ENCODE measurements around the gene RNF11. TPM values are rescaled to one million over a fixed set of nuclear protein-coding genes. Genes with fewer than 3 reads are reported as not detected.

RNF11 gene
- total RNA-seq, 1 experiment from 2014 or later: 55.8 TPM

- Mint-ChIP-seq H3K36me3 (ENCODE audit: insufficient read depth in 1 of 3, low read depth in 3 of 3) (no peaks in the 10 kb centered on the region), H3K4me1 (peaks cover 16 to 19% of the 10 kb centered on the region in 2 experiments), H3K27ac (no peak overlapping the region; a peak in 1 of 7 replicates), H3K9me3 (no peaks in the 10 kb centered on the region), H3K27me3 (ENCODE audit: low read depth) (no peaks in the 10 kb centered on the region; the same call in 1 of the 2 replicates), H3K4me3 (no peak overlapping the region)
- Histone ChIP-seq H3T11ph (ENCODE audit: low read length) (no peak overlapping the region), H2BK15ac (ENCODE audit: low read depth, low read length) (no peak overlapping the region), H3K4ac (ENCODE audit: low read depth, low read length) (no peak overlapping the region), H3K4me2 (ENCODE audit: insufficient read depth, insufficient read length, low read length) (no peak overlapping the region), H3K79me1 (ENCODE audit: insufficient read depth, low read depth, low read length, poor library complexity, severe bottlenecking) (no peaks in the 10 kb centered on the region), H3K79me2 (ENCODE audit: insufficient read depth, low read length) (no peaks in the 10 kb centered on the region), H3K23ac (ENCODE audit: insufficient read length, low read depth, low read length) (no peak overlapping the region), H3K23me2 (ENCODE audit: insufficient read length, low read depth, low read length, poor library complexity, severe bottlenecking) (no peaks in the 10 kb centered on the region), H4K20me1 (ENCODE audit: control insufficient read depth, insufficient read depth, insufficient read length) (no peaks in the 10 kb centered on the region), H2BK120ac (ENCODE audit: low read depth, low read length, poor library complexity, severe bottlenecking) (no peak overlapping the region), H2AFZ (ENCODE audit: low read length) (no peak overlapping the region), H3K27me3 (ENCODE audit: insufficient read depth, low read length) (no peaks in the 10 kb centered on the region), H3K27ac (ENCODE audit: insufficient read length, low read depth, low read length) (no peak overlapping the region), H2AK5ac (ENCODE audit: insufficient read length, low read length) (no peak overlapping the region), H3K4me1 (ENCODE audit: insufficient read depth, low read length) (no peaks in the 10 kb centered on the region), H4K5ac (ENCODE audit: insufficient read length, low read depth, low read length) (no peak overlapping the region), H3K9ac (ENCODE audit: extremely low read depth, insufficient read length, low read length) (no peak overlapping the region), H4K8ac (replicated peaks; ENCODE audit: insufficient read length, low read depth, low read length) (no peak overlapping the region), H2BK20ac (ENCODE audit: low read depth, low read length, poor library complexity, severe bottlenecking) (no peak overlapping the region), H3K9me3 (ENCODE audit: control insufficient read depth, low read depth, low read length) (no peaks in the 10 kb centered on the region), H2BK5ac (ENCODE audit: insufficient read length, low read length) (no peak overlapping the region), H3K18ac (ENCODE audit: insufficient read length, low read depth, low read length) (no peak overlapping the region), H2BK12ac (ENCODE audit: insufficient read length, low read depth, low read length) (no peak overlapping the region), H3K14ac (ENCODE audit: insufficient read depth, low read length) (no peak overlapping the region), H4K91ac (ENCODE audit: insufficient read length, low read depth, low read length) (no peak overlapping the region), H3K56ac (ENCODE audit: insufficient read length, low read depth, low read length) (no peak overlapping the region)
- DNase-seq: no peak
- no CpG with 5 or more reads among the region's 3 CpGs for WGBS (ENCODE audit: extremely low coverage, insufficient read length, low lambda C conversion rate)
- TF ChIP-seq CTCF (conservative IDR thresholded peaks at IDR 0.05): no peak
Observed at GRCh38 chr1:51314974-51315373, 78.9 kb downstream of the RNF11 start.

Data from H9 (cell line).